Measurements from ENCODE around the gene KIAA1958. TPM values are rescaled to one million over a fixed set of nuclear protein-coding genes. Genes with fewer than 3 reads are reported as not detected.

The KIAA1958 gene
- polyA plus RNA-seq, 1 of the 3 experiments (the other 2 are of a cell fraction): 1.6 TPM

- Histone ChIP-seq H3K27ac (ENCODE audit: low read depth in 2 of 2, low read length in 1 of 2) (peak overlapping the region; percentile 51 to 68; a peak in 3 of 4 replicates), H3K9me2 (no peaks in the 10 kb centered on the region), H3K4me1 (ENCODE audit: control insufficient read depth in 1 of 2, insufficient read depth in 2 of 2, low read depth in 1 of 2, low read length in 1 of 2) (peaks cover 14 to 27% of the 10 kb centered on the region in 2 experiments; a peak in 3 of 4 replicates), H3K27me3 (ENCODE audit: insufficient read depth) (no peaks in the 10 kb centered on the region), H3K4me2 (peak overlapping the region; percentile 81), H3K9ac (peak overlapping the region; percentile 73; the same call in 1 of the 2 replicates), H3K79me2 (ENCODE audit: insufficient read depth) (peaks cover 52% of the 10 kb centered on the region), H4K20me1 (ENCODE audit: insufficient read depth) (no peaks in the 10 kb centered on the region), H3K4me3 (ENCODE audit: low read depth in 2 of 2, low read length in 1 of 2) (peak overlapping the region; percentile 80 to 81), H2AFZ (ENCODE audit: low read depth) (peak overlapping the region; percentile 78), H3K9me3 (no peaks in the 10 kb centered on the region), H3K36me3 (replicated peaks in 1 of 2; ENCODE audit: control insufficient read depth in 1 of 2, insufficient read depth in 2 of 2, low read length in 1 of 2) (peaks cover under 1 to 2% of the 10 kb centered on the region in 2 experiments), H3F3A (replicated peaks; ENCODE audit: insufficient read depth) (peaks cover 6% of the 10 kb centered on the region)
- ChIA-PET POLR2A (interaction anchor here (1.3 kb wide), 1 partner anchor 108 kb away, joined by 7 read pairs; the partner anchor contains the start of gene HSDL2), CTCF (interaction anchor here (1.0 to 2.3 kb wide), 4 partner anchors 224 to 484 kb away, joined by 3 to 6 read pairs (median 4); partner anchors contain the start of gene INIP)
- TF ChIP-seq MXI1 (IDR thresholded peaks at IDR 0.05; ENCODE audit: low read depth, low read length): peak; percentile 8; the same call in 1 of the 2 replicates
- no peak for TF ChIP-seq REST (IDR thresholded peaks at IDR 0.05; ENCODE audit: low read depth, low read length)
- TF ChIP-seq RAD21 (IDR thresholded peaks at IDR 0.05; ENCODE audit: low read length): 0 out of 2 replicates have a peak, but pooled peaks have one; percentile 15
- 6% methylated on average over 11 of the region's 11 CpGs for WGBS (ENCODE audit: low lambda C conversion rate)
- peak; percentile 35 for DNase-seq
Observed at GRCh38 chr9:112487799-112488340, 1.2 kb downstream of the KIAA1958 start.

GRCh38 chr9:112489039-112489546 is 2.5 kb downstream of the KIAA1958 start:
- WGBS (ENCODE audit: low lambda C conversion rate): 29% methylated on average over 5 of the region's 5 CpGs
- Histone ChIP-seq H3K9me3 (peaks cover 3% of the 10 kb centered on the region; the same call in 1 of the 2 replicates), H3K27me3 (ENCODE audit: insufficient read depth) (no peaks in the 10 kb centered on the region), H3K4me3 (ENCODE audit: low read depth in 2 of 2, low read length in 1 of 2) (peak overlapping the region; percentile 19 to 80; a peak in 3 of 4 replicates), H3F3A (replicated peaks; ENCODE audit: insufficient read depth) (peaks cover 6% of the 10 kb centered on the region), H3K4me1 (ENCODE audit: control insufficient read depth in 1 of 2, insufficient read depth in 2 of 2, low read depth in 1 of 2, low read length in 1 of 2) (peaks cover 14 to 27% of the 10 kb centered on the region in 2 experiments; a peak in 3 of 4 replicates), H3K79me2 (ENCODE audit: insufficient read depth) (peaks cover 61% of the 10 kb centered on the region), H3K27ac (ENCODE audit: low read depth in 2 of 2, low read length in 1 of 2) (peak overlapping the region; percentile 1 to 43; a peak in 2 of 4 replicates), H2AFZ (ENCODE audit: low read depth) (0 out of 2 replicates have a peak overlapping the region, but pooled peaks have one; percentile 78), H4K20me1 (ENCODE audit: insufficient read depth) (no peaks in the 10 kb centered on the region), H3K4me2 (peak overlapping the region; percentile 81), H3K9ac (peak overlapping the region; percentile 6; the same call in 1 of the 2 replicates), H3K9me2 (no peaks in the 10 kb centered on the region), H3K36me3 (replicated peaks in 1 of 2; ENCODE audit: control insufficient read depth in 1 of 2, insufficient read depth in 2 of 2, low read length in 1 of 2) (peaks cover 10 to 13% of the 10 kb centered on the region in 2 experiments)
- CTCF ChIA-PET: interaction anchor here (1.2 to 2.3 kb wide), 4 partner anchors 222 to 482 kb away, joined by 3 to 10 read pairs (median 6); partner anchors contain the start of gene INIP
- no peak for DNase-seq
- POLR2A ChIA-PET: no interaction called here
- TF ChIP-seq FOXM1 (IDR thresholded peaks at IDR 0.05; ENCODE audit: low read depth): no peak
- TF ChIP-seq SIN3A (IDR thresholded peaks at IDR 0.05; ENCODE audit: borderline replicate concordance, low read depth, low read length): no peak
- no peak for TF ChIP-seq CTCF (IDR thresholded peaks at IDR 0.05)
- no peak for TF ChIP-seq JUND (IDR thresholded peaks at IDR 0.05)
- no peak for TF ChIP-seq IRF3 (IDR thresholded peaks at IDR 0.05; ENCODE audit: low read depth, low read length)
- TF ChIP-seq REST (IDR thresholded peaks at IDR 0.05; ENCODE audit: low read depth, low read length): no peak
- no peak for TF ChIP-seq ZBTB33 (IDR thresholded peaks at IDR 0.05; ENCODE audit: borderline replicate concordance, low read depth)
- no peak for TF ChIP-seq EP300 (IDR thresholded peaks at IDR 0.05; ENCODE audit: borderline replicate concordance in 1 of 2, low read depth in 1 of 2, low read length in 1 of 2)
